Liver (tissue), 9 donors: Measurements from ENCODE around the gene LIX1L. TPM values are rescaled to one million over a fixed set of nuclear protein-coding genes. Genes with fewer than 3 reads are reported as not detected.

Source experiments
- DNase-seq: peaks from one replicate; pipeline ENCODE4 v3.0.0-alpha.2; 2017; ENCODE audit warnings: low spot score
- H3K27ac ChIP-seq, 2 donors: one replicate each; pipeline ENCODE4 v1.7.0; 2013; ENCODE audit warnings: inconsistent platforms in 2 of 2, low read length in 2 of 2, control low read depth in 1 of 2, low read depth in 1 of 2, mild to moderate bottlenecking in 1 of 2
- H3K27me3 ChIP-seq, 4 donors: one replicate each; pipeline versions ENCODE4 v1.6.1 to v1.7.0; 2013; ENCODE audit warnings: low read length in 3 of 4, inconsistent platforms in 1 of 4, mild to moderate bottlenecking in 1 of 4, moderate library complexity in 1 of 4; ENCODE audit not compliant: control insufficient read depth in 4 of 4, insufficient read depth in 4 of 4
- H3K36me3 ChIP-seq, 4 donors: one replicate each; pipeline versions ENCODE4 v1.6.1 to v1.7.0; 2013; ENCODE audit warnings: low read length in 3 of 4, mild to moderate bottlenecking in 3 of 4, low read depth in 1 of 4, moderate library complexity in 1 of 4; ENCODE audit not compliant: control insufficient read depth in 4 of 4, insufficient read depth in 3 of 4
- H3K4me1 ChIP-seq, 4 donors: one replicate each; pipeline versions ENCODE4 v1.6.1 to v1.7.0; 2013; ENCODE audit warnings: low read length in 3 of 4, mild to moderate bottlenecking in 3 of 4, moderate library complexity in 1 of 4; ENCODE audit not compliant: control insufficient read depth in 4 of 4, insufficient read depth in 4 of 4
- H3K4me3 ChIP-seq, 3 donors: one replicate each; pipeline versions ENCODE4 v1.6.1 to v1.7.0; 2013; ENCODE audit warnings: low read length in 3 of 3, control low read depth in 1 of 3, low read depth in 1 of 3, mild to moderate bottlenecking in 1 of 3
- H3K9ac ChIP-seq, 2 donors: one replicate each; pipeline ENCODE4 v1.7.0; 2013; ENCODE audit warnings: low read length in 2 of 2, mild to moderate bottlenecking in 2 of 2, moderate library complexity in 2 of 2, control low read depth in 1 of 2, low read depth in 1 of 2
- H3K9me3 ChIP-seq, 4 donors: one replicate each; pipeline versions ENCODE4 v1.6.1 to v1.7.0; 2013; ENCODE audit warnings: low read length in 3 of 4; ENCODE audit not compliant: control insufficient read depth in 4 of 4
- ATF3 ChIP-seq: IDR thresholded peaks from 2 replicates; pipeline ENCODE4 v1.6.1; 2016; ENCODE audit warnings: antibody characterized with exemption
- CTCF ChIP-seq: fragments of 150-350 bp; IDR thresholded peaks from 2 replicates; pipeline ENCODE4 v1.5.1; 2017; ENCODE audit warnings: improper control_type of control experiment, low read depth, low read length; ENCODE audit not compliant: missing input control
- EGR1 ChIP-seq, 2 donors: IDR thresholded peaks; 2 replicates each; pipeline ENCODE4 v1.6.1; 2016 to 2018; ENCODE audit warnings: antibody characterized with exemption in 2 of 2, low read depth in 2 of 2
- FOXA1 ChIP-seq: IDR thresholded peaks from 2 replicates; pipeline ENCODE4 v1.6.1; 2016; ENCODE audit warnings: antibody characterized with exemption
- FOXA2 ChIP-seq: IDR thresholded peaks from 2 replicates; pipeline ENCODE4 v1.6.1; 2016; ENCODE audit warnings: antibody characterized with exemption
- GABPA ChIP-seq, 2 donors: IDR thresholded peaks in 1 of 2; conservative IDR thresholded peaks in 1 of 2; 2 replicates each; pipeline ENCODE4 v1.6.1; 2016; ENCODE audit warnings: antibody characterized with exemption in 2 of 2, mild to moderate bottlenecking in 1 of 2, moderate library complexity in 1 of 2
- HNF4A ChIP-seq, 2 donors: conservative IDR thresholded peaks; 2 replicates each; pipeline ENCODE4 v1.6.1; 2016; ENCODE audit warnings: antibody characterized with exemption in 2 of 2, mild to moderate bottlenecking in 2 of 2
- HNF4G ChIP-seq: IDR thresholded peaks from 2 replicates; pipeline ENCODE4 v1.6.1; 2016; ENCODE audit warnings: antibody characterized with exemption
- JUND ChIP-seq, 2 donors: IDR thresholded peaks; 2 replicates each; pipeline ENCODE4 v1.6.1; 2016; ENCODE audit warnings: antibody characterized with exemption in 2 of 2
- NR2F2 ChIP-seq: IDR thresholded peaks from 2 replicates; pipeline ENCODE4 v1.6.1; 2016; ENCODE audit warnings: antibody characterized with exemption
- RAD21 ChIP-seq, 2 donors: IDR thresholded peaks; 2 replicates each; pipeline ENCODE4 v1.6.1; 2016; ENCODE audit warnings: antibody characterized with exemption in 2 of 2, mild to moderate bottlenecking in 2 of 2
- RXRA ChIP-seq, 2 donors: IDR thresholded peaks; 2 replicates each; pipeline ENCODE4 v1.6.1; 2017 to 2018; ENCODE audit warnings: antibody characterized with exemption in 2 of 2, mild to moderate bottlenecking in 1 of 2
- SP1 ChIP-seq: IDR thresholded peaks from 2 replicates; pipeline ENCODE4 v1.6.1; 2018; ENCODE audit warnings: antibody characterized with exemption, mild to moderate bottlenecking
- TAF1 ChIP-seq: conservative IDR thresholded peaks from 2 replicates; pipeline ENCODE4 v1.6.1; 2016; ENCODE audit warnings: antibody characterized with exemption, mild to moderate bottlenecking
- WGBS: extraction: QIAGEN DNeasy Blood & Tissue Kit; methylation state at CpG from one replicate; pipeline ENCODE4 v1.1.7; 2013; 5-methylcytosine and 5-hydroxymethylcytosine counted together
- polyA plus RNA-seq, 2 donors: library from polyadenylated mRNA; stranded (reverse) in 1 of 2; unstranded in 1 of 2; fragments of 200-250 nt in 1 of 2; fragments of >200 nt in 1 of 2; fragmentation: Nextera tagmentation in 1 of 2; extraction: Ambion mirVana in 1 of 2; gene quantifications; one replicate each; pipeline versions ENCODE4 v1.2.1 to v1.2.3, GENCODE V29; 2013 to 2015
- total RNA-seq, 2 donors: library from RNA; depleted of rRNA; stranded (reverse); fragments of >200 nt; gene quantifications; one replicate each; pipeline ENCODE4 v1.2.3, GENCODE V29; 2014
- TF ChIP-seq, protein P1 (sequence below): IDR thresholded peaks from 2 replicates; pipeline ENCODE4 v1.6.1; 2016; ENCODE audit warnings: antibody characterized with exemption
- TF ChIP-seq, protein P2 (sequence below): IDR thresholded peaks from 2 replicates; pipeline ENCODE4 v1.6.1; 2016; ENCODE audit warnings: antibody characterized with exemption, mild to moderate bottlenecking
- TF ChIP-seq, protein P3 (sequence below): IDR thresholded peaks from 2 replicates; pipeline ENCODE4 v1.6.1; 2016; ENCODE audit warnings: antibody characterized with exemption
- donor health status: healthy.
- donor health status: healthy.
- donor health status: healthy.
- donor health status: healthy.
- donor health status: healthy.

LIX1L gene
- total and polyA plus RNA-seq, 4 donors = 4.6 to 8.6 (median 6.3) TPM

- Histone ChIP-seq H3K27me3 (no peaks in the 10 kb centered on the region), H3K9ac (peak overlapping the region; percentile 51 to 56), H3K36me3 (peaks cover 0 to 8% (median 0%) of the 10 kb centered on the region in 4 donors), H3K4me1 (peaks cover 19 to 49% (median 33%) of the 10 kb centered on the region in 4 donors), H3K9me3 (no peaks in the 10 kb centered on the region), H3K4me3 (no peak overlapping the region), H3K27ac (peak overlapping the region; percentile 87 to 93)
- 29% methylated on average over 9 of the region's 9 CpGs for WGBS
- peak; percentile 72 for DNase-seq
- TF ChIP-seq HNF4G = no peak
- no peak for TF ChIP-seq HNF4A (conservative IDR thresholded peaks at IDR 0.05)
- peak; percentile 92 for TF ChIP-seq CTCF
- peak in 1 of 2 donors; percentile 42 for TF ChIP-seq RXRA (IDR thresholded peaks at IDR 0.05)
- TF ChIP-seq RAD21 (IDR thresholded peaks at IDR 0.05) = peak; percentile 98 to 99
- no peak for TF ChIP-seq FOXA1
- no peak for TF ChIP-seq FOXA2
- TF ChIP-seq SP1 = peak; percentile 30
- no peak for TF ChIP-seq ATF3
- peak; percentile 66 for TF ChIP-seq NR2F2
- no peak for TF ChIP-seq EGR1 (IDR thresholded peaks at IDR 0.05; ENCODE audit: low read depth in 2 of 2)
- no peak for TF ChIP-seq GABPA (IDR thresholded peaks at IDR 0.05 in 1 of 2, conservative IDR thresholded peaks at IDR 0.05 in 1 of 2)
- TF ChIP-seq JUND (IDR thresholded peaks at IDR 0.05) = no peak
- TF ChIP-seq, protein P1, sequence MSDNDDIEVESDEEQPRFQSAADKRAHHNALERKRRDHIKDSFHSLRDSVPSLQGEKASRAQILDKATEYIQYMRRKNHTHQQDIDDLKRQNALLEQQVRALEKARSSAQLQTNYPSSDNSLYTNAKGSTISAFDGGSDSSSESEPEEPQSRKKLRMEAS = no peak
- TF ChIP-seq TAF1 = no peak
- TF ChIP-seq, protein P2, sequence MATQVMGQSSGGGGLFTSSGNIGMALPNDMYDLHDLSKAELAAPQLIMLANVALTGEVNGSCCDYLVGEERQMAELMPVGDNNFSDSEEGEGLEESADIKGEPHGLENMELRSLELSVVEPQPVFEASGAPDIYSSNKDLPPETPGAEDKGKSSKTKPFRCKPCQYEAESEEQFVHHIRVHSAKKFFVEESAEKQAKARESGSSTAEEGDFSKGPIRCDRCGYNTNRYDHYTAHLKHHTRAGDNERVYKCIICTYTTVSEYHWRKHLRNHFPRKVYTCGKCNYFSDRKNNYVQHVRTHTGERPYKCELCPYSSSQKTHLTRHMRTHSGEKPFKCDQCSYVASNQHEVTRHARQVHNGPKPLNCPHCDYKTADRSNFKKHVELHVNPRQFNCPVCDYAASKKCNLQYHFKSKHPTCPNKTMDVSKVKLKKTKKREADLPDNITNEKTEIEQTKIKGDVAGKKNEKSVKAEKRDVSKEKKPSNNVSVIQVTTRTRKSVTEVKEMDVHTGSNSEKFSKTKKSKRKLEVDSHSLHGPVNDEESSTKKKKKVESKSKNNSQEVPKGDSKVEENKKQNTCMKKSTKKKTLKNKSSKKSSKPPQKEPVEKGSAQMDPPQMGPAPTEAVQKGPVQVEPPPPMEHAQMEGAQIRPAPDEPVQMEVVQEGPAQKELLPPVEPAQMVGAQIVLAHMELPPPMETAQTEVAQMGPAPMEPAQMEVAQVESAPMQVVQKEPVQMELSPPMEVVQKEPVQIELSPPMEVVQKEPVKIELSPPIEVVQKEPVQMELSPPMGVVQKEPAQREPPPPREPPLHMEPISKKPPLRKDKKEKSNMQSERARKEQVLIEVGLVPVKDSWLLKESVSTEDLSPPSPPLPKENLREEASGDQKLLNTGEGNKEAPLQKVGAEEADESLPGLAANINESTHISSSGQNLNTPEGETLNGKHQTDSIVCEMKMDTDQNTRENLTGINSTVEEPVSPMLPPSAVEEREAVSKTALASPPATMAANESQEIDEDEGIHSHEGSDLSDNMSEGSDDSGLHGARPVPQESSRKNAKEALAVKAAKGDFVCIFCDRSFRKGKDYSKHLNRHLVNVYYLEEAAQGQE = no peak
- TF ChIP-seq, protein P3, sequence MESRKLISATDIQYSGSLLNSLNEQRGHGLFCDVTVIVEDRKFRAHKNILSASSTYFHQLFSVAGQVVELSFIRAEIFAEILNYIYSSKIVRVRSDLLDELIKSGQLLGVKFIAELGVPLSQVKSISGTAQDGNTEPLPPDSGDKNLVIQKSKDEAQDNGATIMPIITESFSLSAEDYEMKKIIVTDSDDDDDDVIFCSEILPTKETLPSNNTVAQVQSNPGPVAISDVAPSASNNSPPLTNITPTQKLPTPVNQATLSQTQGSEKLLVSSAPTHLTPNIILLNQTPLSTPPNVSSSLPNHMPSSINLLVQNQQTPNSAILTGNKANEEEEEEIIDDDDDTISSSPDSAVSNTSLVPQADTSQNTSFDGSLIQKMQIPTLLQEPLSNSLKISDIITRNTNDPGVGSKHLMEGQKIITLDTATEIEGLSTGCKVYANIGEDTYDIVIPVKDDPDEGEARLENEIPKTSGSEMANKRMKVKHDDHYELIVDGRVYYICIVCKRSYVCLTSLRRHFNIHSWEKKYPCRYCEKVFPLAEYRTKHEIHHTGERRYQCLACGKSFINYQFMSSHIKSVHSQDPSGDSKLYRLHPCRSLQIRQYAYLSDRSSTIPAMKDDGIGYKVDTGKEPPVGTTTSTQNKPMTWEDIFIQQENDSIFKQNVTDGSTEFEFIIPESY = no peak
Measured at GRCh38 chr1:145977486-145978470, 20.0 kb upstream of the LIX1L start.
